ENCODE results near the gene SLC6A4.

SLC6A4 gene

GRCh38 chr17:30251931-30252330 lies 16.4 kb upstream of the SLC6A4 start:
- TF ChIP-seq, protein P1, sequence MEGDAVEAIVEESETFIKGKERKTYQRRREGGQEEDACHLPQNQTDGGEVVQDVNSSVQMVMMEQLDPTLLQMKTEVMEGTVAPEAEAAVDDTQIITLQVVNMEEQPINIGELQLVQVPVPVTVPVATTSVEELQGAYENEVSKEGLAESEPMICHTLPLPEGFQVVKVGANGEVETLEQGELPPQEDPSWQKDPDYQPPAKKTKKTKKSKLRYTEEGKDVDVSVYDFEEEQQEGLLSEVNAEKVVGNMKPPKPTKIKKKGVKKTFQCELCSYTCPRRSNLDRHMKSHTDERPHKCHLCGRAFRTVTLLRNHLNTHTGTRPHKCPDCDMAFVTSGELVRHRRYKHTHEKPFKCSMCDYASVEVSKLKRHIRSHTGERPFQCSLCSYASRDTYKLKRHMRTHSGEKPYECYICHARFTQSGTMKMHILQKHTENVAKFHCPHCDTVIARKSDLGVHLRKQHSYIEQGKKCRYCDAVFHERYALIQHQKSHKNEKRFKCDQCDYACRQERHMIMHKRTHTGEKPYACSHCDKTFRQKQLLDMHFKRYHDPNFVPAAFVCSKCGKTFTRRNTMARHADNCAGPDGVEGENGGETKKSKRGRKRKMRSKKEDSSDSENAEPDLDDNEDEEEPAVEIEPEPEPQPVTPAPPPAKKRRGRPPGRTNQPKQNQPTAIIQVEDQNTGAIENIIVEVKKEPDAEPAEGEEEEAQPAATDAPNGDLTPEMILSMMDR (IDR thresholded peaks at IDR 0.05; ENCODE audit: insufficient read depth, low read depth, low read length, missing control alignments), result no peak
- DNase-seq (ENCODE audit: low read depth), result no peak

DNA sequence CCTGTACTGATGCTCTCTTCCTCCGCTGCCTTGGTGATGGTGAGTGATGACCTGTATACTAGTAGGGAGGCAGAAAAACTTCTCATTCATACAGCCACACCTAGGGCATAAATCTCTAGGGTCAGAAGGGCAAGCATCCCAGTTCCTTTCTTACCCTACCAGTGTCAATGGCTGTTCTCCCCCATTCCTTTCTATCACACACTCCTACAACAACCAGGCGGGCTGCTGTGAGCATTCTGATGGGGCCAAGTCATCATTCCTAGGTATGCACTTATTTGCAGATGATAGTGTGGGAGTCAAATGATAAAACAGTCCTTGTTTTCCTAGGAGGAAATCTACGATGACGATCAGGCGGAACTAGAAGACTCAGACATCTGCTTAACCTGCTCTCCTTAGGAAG lies 14.0 kb upstream of the SLC6A4 start:
- TF ChIP-seq, protein P1 (IDR thresholded peaks at IDR 0.05; ENCODE audit: insufficient read depth, low read depth, low read length, missing control alignments), result no peak
- no peak overlapping the region for H3K4me3 ChIP-seq (ENCODE audit: low read length)
- no peak for DNase-seq (ENCODE audit: low read depth)

More at GRCh38 chr17:30251931-30252330, 16.4 kb upstream of the SLC6A4 start:
- H3K4me3 ChIP-seq (ENCODE audit: low read length), result no peak overlapping the region

DNA sequence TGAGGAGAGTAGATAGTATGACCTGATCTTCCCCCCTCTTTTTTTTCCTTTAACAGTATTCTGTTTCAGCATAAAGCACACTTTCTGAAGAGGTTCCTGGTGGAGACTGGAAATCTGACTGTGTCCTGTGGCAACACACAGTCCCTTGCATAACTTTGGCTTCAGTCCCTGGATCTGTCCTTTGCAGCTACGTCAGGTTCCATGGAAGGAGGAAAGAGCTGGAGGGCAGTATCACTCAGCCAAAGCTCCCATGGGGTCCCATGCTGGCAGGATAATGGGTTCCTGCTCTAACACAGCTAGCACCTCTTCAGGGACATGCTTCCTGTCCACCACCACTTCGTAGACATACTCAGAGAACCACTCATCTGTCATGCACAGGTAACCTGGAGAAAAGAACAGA lies 13.3 kb upstream of the SLC6A4 start:
- no peak overlapping the region for H3K4me3 ChIP-seq (ENCODE audit: low read length)
- TF ChIP-seq, protein P1 (IDR thresholded peaks at IDR 0.05; ENCODE audit: insufficient read depth, low read depth, low read length, missing control alignments), result no peak
- no peak for DNase-seq (ENCODE audit: low read depth)

DNA sequence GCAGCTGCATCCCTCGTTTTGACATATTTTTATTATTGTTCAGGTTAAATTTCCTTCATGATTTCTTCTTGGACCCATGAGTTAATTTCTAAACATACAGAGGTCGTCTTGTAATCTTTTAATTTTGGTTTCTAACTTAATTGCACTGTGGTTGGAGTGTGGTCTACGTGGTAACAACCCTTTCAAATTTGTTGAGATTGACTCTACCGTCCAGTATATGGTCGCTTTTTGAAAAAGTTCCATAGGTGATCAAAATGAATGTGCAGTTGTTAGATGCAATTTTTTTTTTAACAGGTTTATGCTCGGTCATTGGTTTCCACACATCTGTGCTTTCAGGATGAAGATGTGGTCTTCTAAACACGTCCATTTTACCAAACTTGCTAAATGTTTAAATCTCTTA lies 11.0 kb upstream of the SLC6A4 start:
- H3K4me3 ChIP-seq (ENCODE audit: low read length), result no peak overlapping the region
- DNase-seq (ENCODE audit: low read depth), result no peak
- TF ChIP-seq, protein P1 (IDR thresholded peaks at IDR 0.05; ENCODE audit: insufficient read depth, low read depth, low read length, missing control alignments), result no peak

- no peak overlapping the region for H3K4me3 ChIP-seq (ENCODE audit: low read length)
- TF ChIP-seq, protein P1 (IDR thresholded peaks at IDR 0.05; ENCODE audit: insufficient read depth, low read depth, low read length, missing control alignments), result no peak
- DNase-seq (ENCODE audit: low read depth), result peak; percentile 74
These were observed 9.4 kb upstream of the SLC6A4 start for GRCh38 chr17:30244853-30245385.

GRCh38 chr17:30243568-30243967 lies 8.1 kb upstream of the SLC6A4 start:
- TF ChIP-seq, protein P1 (IDR thresholded peaks at IDR 0.05; ENCODE audit: insufficient read depth, low read depth, low read length, missing control alignments), result no peak
- no peak overlapping the region for H3K4me3 ChIP-seq (ENCODE audit: low read length)
- no peak for DNase-seq (ENCODE audit: low read depth)

- H3K4me3 ChIP-seq (ENCODE audit: low read length), result no peak overlapping the region
- TF ChIP-seq, protein P1 (IDR thresholded peaks at IDR 0.05; ENCODE audit: insufficient read depth, low read depth, low read length, missing control alignments), result no peak
- no peak for DNase-seq (ENCODE audit: low read depth)
These were observed 7.5 kb upstream of the SLC6A4 start for GRCh38 chr17:30243002-30243401.
